Activated gamma-delta T cell treated with anti-CD3 and anti-CD28 coated beads, Interleukin-2, amount 50 U/mL, for 16 hours (primary cell): ENCODE results near the gene DERL3.

Experiments used
- DNase-seq: peaks from one replicate; pipeline ENCODE4 v3.0.0-alpha.2; 2020; ENCODE audit warnings: low read depth

The DERL3 gene

GRCh38 chr22:23831261-23831660 is 7.5 kb downstream of the DERL3 start:
- no peak for DNase-seq

- DNase-seq = no peak
Observed at GRCh38 chr22:23829845-23830372, 8.9 kb downstream of the DERL3 start.

GRCh38 chr22:23828800-23829680 is 9.8 kb downstream of the DERL3 start:
- DNase-seq = no peak

GRCh38 chr22:23827351-23827995 is 11.3 kb downstream of the DERL3 start:
- no peak for DNase-seq

- no peak for DNase-seq
Observed at GRCh38 chr22:23826510-23827350, 12.1 kb downstream of the DERL3 start.

GRCh38 chr22:23825246-23825905 is 13.4 kb downstream of the DERL3 start:
- DNase-seq = no peak

GRCh38 chr22:23824476-23825245 is 14.1 kb downstream of the DERL3 start:
- DNase-seq = no peak

- DNase-seq = no peak
Observed at GRCh38 chr22:23823331-23823791, 15.4 kb downstream of the DERL3 start.

- no peak for DNase-seq
Observed at GRCh38 chr22:23822101-23822671, 16.6 kb downstream of the DERL3 start.

GRCh38 chr22:23820748-23821211 is 18.0 kb downstream of the DERL3 start:
- DNase-seq = no peak

GRCh38 chr22:23818541-23818940 is 20.3 kb downstream of the DERL3 start:
- DNase-seq = no peak

- no peak for DNase-seq
Observed at GRCh38 chr22:23817146-23817545, 21.7 kb downstream of the DERL3 start.

- DNase-seq = no peak
Observed at GRCh38 chr22:23816156-23816976, 22.4 kb downstream of the DERL3 start.

GRCh38 chr22:23815541-23816155 is 23.2 kb downstream of the DERL3 start:
- no peak for DNase-seq

- DNase-seq = no peak
Observed at GRCh38 chr22:23812378-23812777, 26.4 kb downstream of the DERL3 start.

- DNase-seq = no peak
Observed at GRCh38 chr22:23806837-23807236, 32.0 kb downstream of the DERL3 start.

- DNase-seq = no peak
Observed at GRCh38 chr22:23804781-23805291, 34.0 kb downstream of the DERL3 start.

GRCh38 chr22:23803001-23803819 is 35.6 kb downstream of the DERL3 start:
- no peak for DNase-seq
